ENCODE results near the gene EIF2B2. TPM values are rescaled to one million over a fixed set of nuclear protein-coding genes. Genes with fewer than 3 reads are reported as not detected.

EIF2B2 gene
- total and polyA plus RNA-seq, 10 of the 15 experiments (the other 5 are each of a cell fraction or from before 2014, with no cell fraction given), result 17.4 to 168 (median 65.5) TPM

GRCh38 chr14:75054421-75054820, 51.7 kb downstream of the EIF2B2 start:
- in situ Hi-C loops (cut with MboI), result no loop called here

More at GRCh38 chr14:75054421-75054820, 51.7 kb downstream of the EIF2B2 start:
- Histone ChIP-seq H3K27ac (ENCODE audit: control insufficient read depth, insufficient read depth) (no peak overlapping the region), H3K4me3 (no peak overlapping the region), H2AFZ (ENCODE audit: control insufficient read depth, low read depth, low read length) (no peak overlapping the region), H3K4me2 (ENCODE audit: control insufficient read depth, insufficient read depth) (no peak overlapping the region), H3K9ac (ENCODE audit: control insufficient read depth, insufficient read depth, low read length) (no peak overlapping the region), H4K20me1 (ENCODE audit: control insufficient read depth, insufficient read depth) (no peaks in the 10 kb centered on the region), H3K36me3 (ENCODE audit: control insufficient read depth in 2 of 2, insufficient read depth in 2 of 2, low read length in 1 of 2) (no peaks in the 10 kb centered on the region), H3K79me2 (ENCODE audit: control insufficient read depth, insufficient read depth, low read length) (peaks cover 12% of the 10 kb centered on the region), H3K4me1 (ENCODE audit: control insufficient read depth, insufficient read depth, low read length) (no peaks in the 10 kb centered on the region), H3K27me3 (replicated peaks in 1 of 2; ENCODE audit: control insufficient read depth in 2 of 2, insufficient read depth in 2 of 2, low read length in 1 of 2) (no peaks in the 10 kb centered on the region), H3K9me3 (replicated peaks; ENCODE audit: control insufficient read depth, insufficient read depth, low read length) (no peaks in the 10 kb centered on the region; the same call in 2 of the 3 replicates)
- intact Hi-C loops (cut with micrococcal nuclease; ENCODE audit: unreplicated experiment), result no loop called here
- CTCF ChIA-PET, result no interaction called here
- BruUV-seq (replicated peaks), result no TSS peak
- ATAC-seq, result no peak
- DNase-seq (ENCODE audit: low read depth, low spot score), result no peak
- FAIRE-seq, result no peak
- TF ChIP-seq RBBP5 (conservative IDR thresholded peaks at IDR 0.05), result no peak
- TF ChIP-seq IKZF2 (IDR thresholded peaks at IDR 0.05), result no peak
- no peak for TF ChIP-seq RB1 (IDR thresholded peaks at IDR 0.05; ENCODE audit: borderline replicate concordance)
- no peak for TF ChIP-seq CHD2 (IDR thresholded peaks at IDR 0.05; ENCODE audit: borderline replicate concordance, low read depth, low read length)
- TF ChIP-seq CHD1 (IDR thresholded peaks at IDR 0.05; ENCODE audit: low read depth, low read length), result no peak
- no peak for TF ChIP-seq SIX5 (IDR thresholded peaks at IDR 0.05; ENCODE audit: low read depth, low read length, severe bottlenecking)
- no peak for TF ChIP-seq GATAD2B (conservative IDR thresholded peaks at IDR 0.05; ENCODE audit: low read depth)
- TF ChIP-seq ZNF687 (IDR thresholded peaks at IDR 0.05), result no peak
- no peak for TF ChIP-seq HDAC2 (IDR thresholded peaks at IDR 0.05)
- no peak for TF ChIP-seq E2F4 (IDR thresholded peaks at IDR 0.05; ENCODE audit: low read depth, low read length)
- TF ChIP-seq RUNX3 (IDR thresholded peaks at IDR 0.05; ENCODE audit: low read length), result no peak
- no peak for TF ChIP-seq ASH2L (IDR thresholded peaks at IDR 0.05; ENCODE audit: borderline replicate concordance, low read depth)
- no peak for TF ChIP-seq NKRF (conservative IDR thresholded peaks at IDR 0.05)
- no peak for TF ChIP-seq CBX5 (IDR thresholded peaks at IDR 0.05; ENCODE audit: low read depth)
- RAD21 ChIA-PET (ENCODE audit: unreplicated experiment), result interaction anchor here (0.6 to 0.7 kb wide), 2 partner anchors 19 to 86 kb away, joined by 3 to 6 read pairs; no protein-coding TSS in a partner anchor
- whole genome bisulfite sequencing (ENCODE audit: insufficient coverage, insufficient replicate concordance, low lambda C conversion rate, missing lambda C conversion rate), result 95% methylated on average over 1 of the region's 1 CpG
- SMC1A ChIA-PET (ENCODE audit: uncharacterized antibody, unreplicated experiment), result interaction anchor here (0.9 to 1.1 kb wide), 2 partner anchors 8 to 9 kb away, joined by 3 to 4 read pairs; partner anchors contain the start of gene ACYP1
- POLR2A ChIA-PET, result interaction anchor here (1.4 to 1.6 kb wide), 3 partner anchors 8 to 51 kb away, joined by 3 to 7 read pairs (median 5); partner anchors contain the start of genes ACYP1 and EIF2B2

Measured in GM12878 (cell line).